Activated CD8-positive, alpha-beta T cell treated with anti-CD3 and anti-CD28 coated beads for 36 hours (primary cell): ENCODE data around the gene DYNC1LI1. TPM values are rescaled to one million over a fixed set of nuclear protein-coding genes. Genes with fewer than 3 reads are reported as not detected.
A peak's percentile ranks its signal among the peaks of the same experiment; 100 is the strongest.
"Not testable (repeated sequence)": the region's sequence is repeated elsewhere in the genome, so short reads cannot be mapped to it uniquely, and the experiment has no call there.

Source experiments
- ATAC-seq: fragments of 200-7000 bp; cut with Tn5 transposase; one replicate; pipeline ENCODE4 v1.10.0; 2021; ENCODE audit warnings: mild to moderate bottlenecking, moderate library complexity
- CTCF ChIA-PET: fragments of 350-600 bp; sonication (Branson Sonifier 250); formaldehyde crosslinking; loops from one replicate; lab custom pipeline; 2021; ENCODE audit warnings: antibody characterized with exemption; lab: Charles Lee
- POLR2A ChIA-PET: fragments of 350-600 bp; sonication (Branson Sonifier 250); formaldehyde crosslinking; loops from one replicate; lab custom pipeline; 2021; ENCODE audit warnings: antibody characterized with exemption; lab: Charles Lee
- DNase-seq: peaks from one replicate; pipeline ENCODE4 v3.0.0-alpha.2; 2020
- H3K27ac Mint-ChIP-seq: one replicate; pipeline ENCODE4 v1.8.0; 2021; ENCODE audit warnings: mild to moderate bottlenecking, mixed read lengths
- H3K27me3 Mint-ChIP-seq: one replicate; pipeline ENCODE4 v1.8.0; 2021; ENCODE audit warnings: mixed read lengths
- H3K36me3 Mint-ChIP-seq: one replicate; pipeline ENCODE4 v1.8.0; 2021; ENCODE audit warnings: low read depth, mixed read lengths
- H3K4me1 Mint-ChIP-seq: one replicate; pipeline ENCODE4 v1.8.0; 2021; ENCODE audit warnings: low read depth, mixed read lengths
- H3K4me3 Mint-ChIP-seq: one replicate; pipeline ENCODE4 v1.8.0; 2021; ENCODE audit warnings: mild to moderate bottlenecking, moderate library complexity, mixed read lengths
- H3K9me3 Mint-ChIP-seq: one replicate; pipeline ENCODE4 v1.8.0; 2021; ENCODE audit warnings: mixed read lengths
- CTCF ChIP-seq: fragments of 200-600 bp; IDR thresholded peaks from one replicate; pipeline ENCODE4 v1.8.0; 2022; ENCODE audit warnings: antibody characterized with exemption, mild to moderate bottlenecking
- intact Hi-C: fragments of 100-400 bp; cut with micrococcal nuclease; formaldehyde crosslinking; loops from one replicate; pipeline ENCODE4 v1.10.0; 2022
- total RNA-seq, 2 experiments: library from RNA; stranded (reverse); gene quantifications; one replicate each; pipeline ENCODE4 v1.2.3, GENCODE V29; 2021

DYNC1LI1 gene
- total RNA-seq, 2 experiments from 2014 or later, result 31.0 to 31.8 TPM

DNA sequence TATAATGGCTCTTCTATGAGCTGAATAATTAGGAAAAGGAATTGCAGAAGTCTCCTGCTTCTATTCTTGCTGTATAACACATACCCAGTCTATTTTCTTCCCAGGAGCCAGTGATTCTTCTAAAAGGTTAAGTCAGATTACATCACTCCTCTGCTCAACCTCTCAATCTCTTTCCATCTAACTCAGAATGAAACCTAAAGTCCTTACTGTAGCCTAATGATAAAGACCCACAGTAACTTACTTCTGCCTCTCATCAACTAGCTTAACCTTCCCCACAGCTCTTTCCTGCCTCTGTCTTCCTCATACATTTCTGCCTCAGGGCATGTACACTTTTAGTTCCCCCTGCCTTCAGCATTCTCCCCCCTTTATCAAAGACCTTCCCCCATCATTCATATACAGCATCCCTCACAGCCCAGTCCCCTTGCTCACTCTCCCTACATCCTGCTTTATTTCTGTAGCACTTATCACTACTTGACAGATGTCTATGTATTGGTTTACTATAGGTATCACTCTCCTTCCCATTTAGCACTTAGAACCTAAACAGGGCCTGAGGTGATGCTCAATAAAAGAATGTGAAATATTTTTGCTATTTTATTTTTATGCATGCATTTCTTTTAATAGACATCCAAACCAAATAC is 39.5 kb downstream of the DYNC1LI1 start:
- ChIA-PET CTCF (interaction anchor here (1.1 to 1.6 kb wide), 2 partner anchors 21 to 23 kb away, joined by 3 to 7 read pairs; no protein-coding TSS in a partner anchor), POLR2A (interaction anchor here (0.9 kb wide), 1 partner anchor 11 kb away, joined by 3 read pairs; no protein-coding TSS in a partner anchor)
- peaks cover 10% of the 10 kb centered on the region for H3K4me1 Mint-ChIP-seq
- intact Hi-C loops, result no loop called here
- peak; percentile 86 for ATAC-seq
- no peaks in the 10 kb centered on the region for H3K9me3 Mint-ChIP-seq
- no peak for TF ChIP-seq CTCF
- no peak for DNase-seq
- no peak overlapping the region for H3K4me3 Mint-ChIP-seq
- H3K27me3 Mint-ChIP-seq, result no peaks in the 10 kb centered on the region
- H3K27ac Mint-ChIP-seq, result peak overlapping the region; percentile 75
- peaks cover 32% of the 10 kb centered on the region for H3K36me3 Mint-ChIP-seq

DNA sequence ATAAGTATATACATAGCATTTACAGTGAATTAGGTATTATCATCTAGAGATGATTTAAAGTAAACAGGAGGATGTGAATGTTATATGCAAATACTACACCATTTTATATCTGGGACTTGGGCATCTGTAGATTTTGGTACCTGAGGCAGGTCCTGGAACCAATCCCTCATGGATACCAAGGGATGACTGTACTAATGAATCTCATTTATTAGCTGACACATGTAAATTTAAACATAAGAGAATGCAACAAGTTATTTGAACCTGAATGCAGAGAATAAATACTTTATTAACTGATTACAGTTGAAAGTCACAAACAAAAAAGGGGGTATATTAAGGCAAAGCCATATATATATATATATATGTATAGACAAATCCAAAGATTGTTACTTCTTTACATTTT is 44.9 kb downstream of the DYNC1LI1 start:
- Mint-ChIP-seq H3K4me3 (no peak overlapping the region), H3K36me3 (peaks cover 29% of the 10 kb centered on the region), H3K27me3 (no peaks in the 10 kb centered on the region), H3K27ac (no peak overlapping the region), H3K4me1 (peaks cover 2% of the 10 kb centered on the region), H3K9me3 (no peaks in the 10 kb centered on the region)
- ATAC-seq, result no peak
- DNase-seq, result no peak
- intact Hi-C loops, result no loop called here
- ChIA-PET CTCF (interaction anchor here (3.2 kb wide), 1 partner anchor 15 kb away, joined by 9 read pairs; no protein-coding TSS in a partner anchor), POLR2A (no interaction called here)
- no peak for TF ChIP-seq CTCF

DNA sequence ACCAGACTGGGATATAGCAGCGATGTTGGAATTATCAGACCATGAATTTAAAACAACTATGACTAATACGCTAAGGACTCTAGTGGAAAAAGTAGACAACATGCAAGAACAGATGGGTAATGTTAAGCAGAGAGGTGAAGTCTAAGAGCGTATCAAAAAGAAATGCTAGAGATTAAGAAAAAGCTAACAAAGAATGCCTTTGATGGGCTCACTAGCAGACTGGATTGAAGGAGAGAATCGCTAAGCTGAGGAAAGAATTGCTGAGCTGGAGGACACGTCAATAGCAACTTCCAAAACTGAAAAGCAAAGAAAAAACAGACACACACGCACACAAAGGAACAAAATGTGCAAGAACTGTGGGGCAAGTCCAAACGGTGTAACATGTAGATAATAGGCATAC is 48.0 kb downstream of the DYNC1LI1 start:
- Mint-ChIP-seq H3K4me3 (no peak overlapping the region), H3K9me3 (no peaks in the 10 kb centered on the region), H3K27me3 (no peaks in the 10 kb centered on the region), H3K36me3 (peaks cover 15% of the 10 kb centered on the region), H3K4me1 (no peaks in the 10 kb centered on the region), H3K27ac (no peak overlapping the region)
- DNase-seq (no peak), ATAC-seq (no peak)
- CTCF ChIA-PET, result interaction anchor here (0.7 to 2.3 kb wide), 2 partner anchors 13 to 106 kb away, joined by 3 to 8 read pairs; no protein-coding TSS in a partner anchor
- intact Hi-C loops, result no loop called here
- no peak for TF ChIP-seq CTCF
- POLR2A ChIA-PET, result no interaction called here

GRCh38 chr3:32518921-32519320 is 51.7 kb downstream of the DYNC1LI1 start:
- POLR2A ChIA-PET, result interaction anchor here (0.5 kb wide), 1 partner anchor 117 kb away, joined by 3 read pairs; no protein-coding TSS in a partner anchor

DNA sequence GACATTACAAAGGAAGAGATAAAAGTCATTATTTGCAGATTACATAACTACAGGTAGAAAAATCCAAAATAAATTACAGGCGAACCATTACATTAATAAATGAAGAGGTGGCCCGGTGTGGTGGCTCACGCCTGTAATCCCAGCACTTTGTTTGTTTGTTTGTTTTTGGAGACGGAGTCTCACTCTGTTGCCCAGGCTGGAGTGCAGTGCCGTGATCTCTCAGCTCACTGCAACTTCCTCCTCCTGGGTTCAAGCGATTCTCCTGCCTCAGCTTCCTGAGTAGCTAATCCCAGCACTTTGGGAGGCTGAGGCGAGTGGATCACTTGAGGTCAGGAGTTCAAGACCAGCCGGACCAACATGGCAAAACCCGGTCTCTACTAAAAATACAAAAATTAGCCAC is 53.9 kb downstream of the DYNC1LI1 start:
- intact Hi-C loops, H3K36me3 Mint-ChIP-seq, H3K4me1 Mint-ChIP-seq, H3K4me3 Mint-ChIP-seq, H3K27me3 Mint-ChIP-seq, CTCF ChIA-PET, ATAC-seq, H3K27ac Mint-ChIP-seq, H3K9me3 Mint-ChIP-seq, POLR2A ChIA-PET, DNase-seq: not testable (repeated sequence)

More at GRCh38 chr3:32518921-32519320, 51.7 kb downstream of the DYNC1LI1 start:
- H3K4me1 Mint-ChIP-seq, ATAC-seq, H3K4me3 Mint-ChIP-seq, intact Hi-C loops, DNase-seq, CTCF ChIA-PET, H3K27me3 Mint-ChIP-seq, H3K9me3 Mint-ChIP-seq, H3K27ac Mint-ChIP-seq, H3K36me3 Mint-ChIP-seq: not testable (repeated sequence)

- ATAC-seq, result no peak
- no peak overlapping the region for H3K4me3 Mint-ChIP-seq
- intact Hi-C loops, result loop anchor here (5.0 kb wide), 1 partner anchor 156 kb away; no protein-coding TSS in a partner anchor
- no peak overlapping the region for H3K27ac Mint-ChIP-seq
- H3K9me3 Mint-ChIP-seq, result no peaks in the 10 kb centered on the region
- peaks cover 2% of the 10 kb centered on the region for H3K4me1 Mint-ChIP-seq
- no peaks in the 10 kb centered on the region for H3K36me3 Mint-ChIP-seq
- TF ChIP-seq CTCF, result no peak
- DNase-seq, result no peak
- ChIA-PET POLR2A (no interaction called here), CTCF (interaction anchor here (0.8 to 2.1 kb wide), 4 partner anchors 14 to 154 kb away, joined by 3 to 9 read pairs (median 6); no protein-coding TSS in a partner anchor)
- H3K27me3 Mint-ChIP-seq, result no peaks in the 10 kb centered on the region
Measured at GRCh38 chr3:32511005-32511404, 59.7 kb downstream of the DYNC1LI1 start.
